SK-N-SH (cell line): ENCODE measurements around the gene ATAD3B.

Experiments used
- ELF1 ChIP-seq: IDR thresholded peaks from 2 replicates; pipeline ENCODE4 v1.4.0; 2012
- GABPA ChIP-seq: IDR thresholded peaks from 2 replicates; pipeline ENCODE4 v1.4.0; 2012; ENCODE audit warnings: low read depth, mild to moderate bottlenecking
- NRF1 ChIP-seq: IDR thresholded peaks from 2 replicates; pipeline ENCODE4 v1.6.1; 2012; ENCODE audit warnings: low read depth, mild to moderate bottlenecking, low read length
- RFX5 ChIP-seq: IDR thresholded peaks from 2 replicates; pipeline ENCODE4 v1.6.1; 2012; ENCODE audit warnings: mild to moderate bottlenecking, improper control_type of control experiment, low read length
- TF ChIP-seq, protein P1 (sequence below): fragments of 200-600 bp; sonication (generic); IDR thresholded peaks from 2 replicates; pipeline ENCODE4 v1.6.1; 2017; ENCODE audit warnings: antibody characterized with exemption, mild to moderate bottlenecking, moderate library complexity
- TF ChIP-seq, protein P2 (sequence below): IDR thresholded peaks from 2 replicates; pipeline ENCODE4 v1.4.0; 2012; ENCODE audit warnings: low read depth, borderline replicate concordance

DNA sequence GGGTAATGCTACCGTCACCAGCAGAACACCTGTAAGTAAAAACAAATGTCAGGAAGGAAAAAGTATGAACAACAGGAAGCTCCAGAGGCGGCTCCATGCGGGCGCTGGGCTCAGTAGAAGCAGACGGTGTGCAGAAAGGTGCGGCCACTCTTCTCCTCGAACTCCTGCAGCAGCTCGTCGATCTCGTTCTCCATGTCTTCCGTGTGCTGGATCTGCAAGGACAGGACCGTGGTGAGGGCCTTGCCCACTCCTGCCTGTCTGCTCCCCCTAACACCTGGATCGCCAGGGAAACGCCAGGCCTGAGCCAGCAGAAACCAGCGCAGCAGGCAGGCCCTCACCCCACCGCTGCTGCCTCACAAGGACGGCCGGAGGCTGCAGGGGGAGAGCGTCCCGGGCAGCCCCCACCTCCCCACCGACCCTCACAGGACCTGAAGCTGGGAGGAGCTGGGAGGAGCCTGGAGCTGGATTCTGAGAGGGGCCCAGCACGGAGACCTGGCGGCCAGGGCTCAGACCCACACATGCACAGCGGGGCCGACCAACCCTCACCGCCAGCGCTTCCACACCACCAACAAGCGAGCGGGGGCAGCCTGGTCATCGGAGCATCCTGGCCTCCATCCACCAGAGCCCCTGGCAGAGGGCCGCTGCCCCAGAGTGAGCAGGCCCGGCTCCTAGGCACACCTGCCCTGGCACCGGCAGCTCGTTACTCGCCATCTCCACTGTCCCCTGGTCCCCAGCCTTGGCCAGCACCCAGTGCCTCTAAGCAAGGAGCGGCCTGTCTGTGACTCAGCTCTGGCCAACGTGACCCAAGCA lies 70.6 kb downstream of the ATAD3B start:
- TF ChIP-seq, protein P1, sequence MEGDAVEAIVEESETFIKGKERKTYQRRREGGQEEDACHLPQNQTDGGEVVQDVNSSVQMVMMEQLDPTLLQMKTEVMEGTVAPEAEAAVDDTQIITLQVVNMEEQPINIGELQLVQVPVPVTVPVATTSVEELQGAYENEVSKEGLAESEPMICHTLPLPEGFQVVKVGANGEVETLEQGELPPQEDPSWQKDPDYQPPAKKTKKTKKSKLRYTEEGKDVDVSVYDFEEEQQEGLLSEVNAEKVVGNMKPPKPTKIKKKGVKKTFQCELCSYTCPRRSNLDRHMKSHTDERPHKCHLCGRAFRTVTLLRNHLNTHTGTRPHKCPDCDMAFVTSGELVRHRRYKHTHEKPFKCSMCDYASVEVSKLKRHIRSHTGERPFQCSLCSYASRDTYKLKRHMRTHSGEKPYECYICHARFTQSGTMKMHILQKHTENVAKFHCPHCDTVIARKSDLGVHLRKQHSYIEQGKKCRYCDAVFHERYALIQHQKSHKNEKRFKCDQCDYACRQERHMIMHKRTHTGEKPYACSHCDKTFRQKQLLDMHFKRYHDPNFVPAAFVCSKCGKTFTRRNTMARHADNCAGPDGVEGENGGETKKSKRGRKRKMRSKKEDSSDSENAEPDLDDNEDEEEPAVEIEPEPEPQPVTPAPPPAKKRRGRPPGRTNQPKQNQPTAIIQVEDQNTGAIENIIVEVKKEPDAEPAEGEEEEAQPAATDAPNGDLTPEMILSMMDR = no peak
- TF ChIP-seq RFX5 = no peak
- TF ChIP-seq GABPA = no peak
- TF ChIP-seq, protein P2, sequence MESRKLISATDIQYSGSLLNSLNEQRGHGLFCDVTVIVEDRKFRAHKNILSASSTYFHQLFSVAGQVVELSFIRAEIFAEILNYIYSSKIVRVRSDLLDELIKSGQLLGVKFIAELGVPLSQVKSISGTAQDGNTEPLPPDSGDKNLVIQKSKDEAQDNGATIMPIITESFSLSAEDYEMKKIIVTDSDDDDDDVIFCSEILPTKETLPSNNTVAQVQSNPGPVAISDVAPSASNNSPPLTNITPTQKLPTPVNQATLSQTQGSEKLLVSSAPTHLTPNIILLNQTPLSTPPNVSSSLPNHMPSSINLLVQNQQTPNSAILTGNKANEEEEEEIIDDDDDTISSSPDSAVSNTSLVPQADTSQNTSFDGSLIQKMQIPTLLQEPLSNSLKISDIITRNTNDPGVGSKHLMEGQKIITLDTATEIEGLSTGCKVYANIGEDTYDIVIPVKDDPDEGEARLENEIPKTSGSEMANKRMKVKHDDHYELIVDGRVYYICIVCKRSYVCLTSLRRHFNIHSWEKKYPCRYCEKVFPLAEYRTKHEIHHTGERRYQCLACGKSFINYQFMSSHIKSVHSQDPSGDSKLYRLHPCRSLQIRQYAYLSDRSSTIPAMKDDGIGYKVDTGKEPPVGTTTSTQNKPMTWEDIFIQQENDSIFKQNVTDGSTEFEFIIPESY = no peak
- no peak for TF ChIP-seq NRF1
- no peak for TF ChIP-seq ELF1
